GM12891 (cell line): ENCODE data around the gene ZC3H13.
A peak's percentile ranks its signal among the peaks of the same experiment; 100 is the strongest.

Source experiments
- DNase-seq: peaks from one replicate; pipeline ENCODE4 v3.0.0; 2011; ENCODE audit warnings: low spot score; ENCODE audit not compliant: insufficient read length
- FAIRE-seq: peaks from 2 replicates; lab custom pipeline; 2011; peaks lifted over from hg19 to GRCh38; lab: Jason Lieb, UNC
- PAX5 ChIP-seq: IDR thresholded peaks from 2 replicates; pipeline ENCODE4 v1.6.1; 2011; ENCODE audit warnings: low read length, moderate library complexity, mild to moderate bottlenecking; ENCODE audit not compliant: insufficient read depth, severe bottlenecking
- POLR2A ChIP-seq: IDR thresholded peaks from 2 replicates; pipeline ENCODE4 v1.6.1; 2011; ENCODE audit warnings: low read depth, low read length, control low read depth
- POLR2AphosphoS5 ChIP-seq: IDR thresholded peaks from 2 replicates; pipeline ENCODE4 v1.6.1; 2011; ENCODE audit warnings: low read depth, low read length, control low read depth
- POU2F2 ChIP-seq: IDR thresholded peaks from 2 replicates; pipeline ENCODE4 v1.6.1; 2011; ENCODE audit warnings: low read depth, mild to moderate bottlenecking, control low read depth, low read length, moderate library complexity
- SPI1 ChIP-seq: IDR thresholded peaks from 2 replicates; pipeline ENCODE4 v1.6.1; 2011; ENCODE audit warnings: low read depth, low read length, control low read depth
- TAF1 ChIP-seq: IDR thresholded peaks from 2 replicates; pipeline ENCODE4 v1.6.1; 2011; ENCODE audit warnings: low read depth, low read length, control low read depth

The ZC3H13 gene

DNA sequence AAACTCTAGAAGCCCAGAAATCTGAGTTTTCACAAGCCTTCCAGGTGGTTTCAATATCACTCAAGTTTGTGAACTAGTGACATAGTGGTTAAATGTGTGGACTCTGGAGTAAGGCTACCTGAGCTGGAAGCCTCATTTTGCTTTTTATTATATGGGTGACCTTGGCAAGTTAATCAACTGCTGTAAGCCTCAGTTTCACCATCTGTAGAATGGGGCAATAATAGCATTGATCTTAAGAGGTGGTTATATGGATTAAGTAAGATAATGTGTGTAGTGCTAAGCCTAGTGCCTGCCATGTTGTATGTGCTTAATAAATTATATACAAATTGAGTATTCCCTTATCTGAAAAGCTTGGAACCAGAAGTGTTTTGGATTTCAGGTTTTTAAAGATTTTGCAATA is 135.5 kb downstream of the ZC3H13 start:
- no peak for TF ChIP-seq PAX5
- no peak for TF ChIP-seq SPI1
- no peak for TF ChIP-seq TAF1
- no peak for TF ChIP-seq POLR2AphosphoS5
- TF ChIP-seq POLR2A, result no peak
- no peak for TF ChIP-seq POU2F2
- DNase-seq, result no peak
- peak; percentile 51 for FAIRE-seq

GRCh38 chr13:45915686-45916439 is 136.7 kb downstream of the ZC3H13 start:
- FAIRE-seq (no peak), DNase-seq (no peak)
- TF ChIP-seq TAF1, result no peak

GRCh38 chr13:45909673-45910072 is 142.9 kb downstream of the ZC3H13 start:
- no peak for FAIRE-seq
- no peak for TF ChIP-seq POLR2AphosphoS5
- DNase-seq, result no peak

DNA sequence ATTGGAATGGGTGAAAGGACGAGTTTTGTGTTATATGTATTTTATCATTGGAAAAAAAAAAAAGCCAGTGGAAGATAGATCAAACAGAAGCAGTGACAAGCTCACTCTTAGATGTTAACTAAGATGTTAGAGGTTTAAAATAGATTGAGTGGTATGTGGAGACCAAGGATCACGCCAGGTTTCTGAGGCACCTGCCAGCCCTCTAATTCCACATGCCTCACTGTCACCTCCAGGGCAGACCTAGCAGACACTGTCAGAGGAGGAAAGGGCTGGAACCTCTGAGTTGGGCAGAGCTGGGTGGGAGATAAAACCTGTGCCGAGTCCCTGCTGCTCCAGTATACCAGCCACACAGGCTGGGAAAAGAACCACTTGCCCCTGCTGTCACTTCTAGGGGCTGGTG is 143.5 kb downstream of the ZC3H13 start:
- TF ChIP-seq PAX5 (no peak), POLR2AphosphoS5 (no peak), POU2F2 (no peak), TAF1 (no peak), SPI1 (no peak), POLR2A (no peak)
- no peak for DNase-seq
- no peak for FAIRE-seq

DNA sequence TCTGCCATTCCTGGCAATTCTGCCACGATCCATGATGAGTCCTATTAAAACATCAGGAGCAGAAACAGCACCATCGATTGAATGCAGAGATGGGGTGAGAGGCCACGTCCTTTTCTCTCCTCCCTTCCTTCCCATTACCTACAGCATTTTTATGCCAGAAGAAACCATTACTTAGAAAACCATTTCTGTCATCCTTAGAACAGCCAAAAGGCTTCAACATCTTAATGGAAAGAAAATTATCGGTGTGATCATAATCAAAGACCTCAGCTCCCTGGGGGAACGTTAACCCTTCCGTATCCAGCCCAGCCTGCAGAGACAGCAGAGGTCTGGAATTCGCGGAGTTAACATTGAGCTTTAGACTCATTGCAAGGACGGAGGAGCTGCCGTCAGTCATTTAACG is 145.0 kb downstream of the ZC3H13 start:
- no peak for FAIRE-seq
- TF ChIP-seq TAF1, result no peak
- no peak for TF ChIP-seq POU2F2
- no peak for TF ChIP-seq POLR2AphosphoS5
- no peak for TF ChIP-seq SPI1
- TF ChIP-seq POLR2A, result no peak
- no peak for TF ChIP-seq PAX5
- no peak for DNase-seq
